ENCODE results near the gene ASCL5.

The ASCL5 gene

GRCh38 chr1:201141418-201141817 is 14.4 kb upstream of the ASCL5 start:
- Histone ChIP-seq H3K9me3 (ENCODE audit: insufficient read depth, low read depth, low read length) (no peaks in the 10 kb centered on the region), H2AFZ (ENCODE audit: low read length) (no peak overlapping the region), H3K4me2 (ENCODE audit: low read depth, low read length, poor library complexity, severe bottlenecking) (no peak overlapping the region), H3K9ac (ENCODE audit: low read depth, low read length, poor library complexity, severe bottlenecking) (no peak overlapping the region), H4K20me1 (ENCODE audit: insufficient read depth, low read length, poor library complexity, severe bottlenecking) (no peaks in the 10 kb centered on the region), H3K36me3 (ENCODE audit: insufficient read depth, low read length) (peaks cover 61% of the 10 kb centered on the region; the same call in 1 of the 2 replicates), H3K4me1 (ENCODE audit: insufficient read depth, low read length, poor library complexity, severe bottlenecking) (no peaks in the 10 kb centered on the region), H3K27me3 (ENCODE audit: insufficient read depth, low read length, poor library complexity, severe bottlenecking) (no peaks in the 10 kb centered on the region), H3K4me3 (ENCODE audit: low read length, poor library complexity, severe bottlenecking) (no peak overlapping the region), H3K79me2 (ENCODE audit: insufficient read depth, low read length) (no peaks in the 10 kb centered on the region), H3F3A (ENCODE audit: low read depth) (no peaks in the 10 kb centered on the region), H3K9me2 (replicated peaks; ENCODE audit: low read depth, low read length) (no peaks in the 10 kb centered on the region)
- no peak for TF ChIP-seq EZH2phosphoT487 (IDR thresholded peaks at IDR 0.05; ENCODE audit: borderline replicate concordance)
- TF ChIP-seq CTCF (conservative IDR thresholded peaks at IDR 0.05; ENCODE audit: low read length): no peak

GRCh38 chr1:201140941-201141260 is 13.9 kb upstream of the ASCL5 start:
- Histone ChIP-seq H3K79me2 (ENCODE audit: insufficient read depth, low read length) (no peaks in the 10 kb centered on the region), H3K9me2 (replicated peaks; ENCODE audit: low read depth, low read length) (no peaks in the 10 kb centered on the region), H3K9ac (ENCODE audit: low read depth, low read length, poor library complexity, severe bottlenecking) (no peak overlapping the region), H3K4me1 (ENCODE audit: insufficient read depth, low read length, poor library complexity, severe bottlenecking) (no peaks in the 10 kb centered on the region), H4K20me1 (ENCODE audit: insufficient read depth, low read length, poor library complexity, severe bottlenecking) (no peaks in the 10 kb centered on the region), H3K4me3 (ENCODE audit: low read length, poor library complexity, severe bottlenecking) (no peak overlapping the region), H3K4me2 (ENCODE audit: low read depth, low read length, poor library complexity, severe bottlenecking) (no peak overlapping the region), H3F3A (ENCODE audit: low read depth) (no peaks in the 10 kb centered on the region), H2AFZ (ENCODE audit: low read length) (no peak overlapping the region), H3K27me3 (ENCODE audit: insufficient read depth, low read length, poor library complexity, severe bottlenecking) (no peaks in the 10 kb centered on the region), H3K36me3 (ENCODE audit: insufficient read depth, low read length) (peaks cover 60% of the 10 kb centered on the region; the same call in 1 of the 2 replicates), H3K9me3 (ENCODE audit: insufficient read depth, low read depth, low read length) (no peaks in the 10 kb centered on the region)
- TF ChIP-seq CTCF (conservative IDR thresholded peaks at IDR 0.05; ENCODE audit: low read length) (no peak), EZH2phosphoT487 (IDR thresholded peaks at IDR 0.05; ENCODE audit: borderline replicate concordance) (no peak)

DNA sequence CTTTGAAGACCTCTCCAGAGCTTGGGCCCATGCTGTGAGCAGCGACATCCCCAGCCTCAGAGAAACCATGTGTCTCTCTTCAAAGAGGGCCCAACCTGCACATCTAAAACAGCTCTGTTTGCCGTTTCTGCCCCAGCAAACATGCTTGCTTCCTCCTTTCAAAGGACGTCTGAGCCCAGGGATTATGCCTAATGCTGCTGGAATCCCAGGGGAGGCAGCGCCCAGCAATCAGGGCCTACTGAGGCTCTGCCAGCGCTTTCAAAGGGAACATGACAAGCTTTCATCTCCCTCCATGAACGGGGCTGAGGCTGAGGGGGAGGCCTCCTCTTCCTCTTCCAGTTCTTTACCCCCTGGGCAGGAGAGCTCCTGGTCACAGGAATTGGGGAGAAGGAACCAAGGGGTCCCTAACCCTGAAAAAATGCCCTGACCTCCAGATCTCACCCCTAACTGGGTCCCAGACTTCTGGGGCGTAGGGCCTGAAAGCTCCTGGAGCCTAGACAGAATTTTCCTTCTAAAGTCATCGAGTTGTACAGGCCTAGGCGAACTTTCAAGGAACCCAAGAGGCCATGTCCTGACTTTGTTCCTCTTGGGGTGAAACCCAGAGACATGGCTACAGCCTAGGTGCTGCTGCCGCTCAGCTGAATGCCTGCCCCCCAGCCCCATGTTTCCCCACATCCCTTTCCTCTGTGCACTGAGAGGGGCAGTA is 13.4 kb upstream of the ASCL5 start:
- Histone ChIP-seq H3K27me3 (ENCODE audit: insufficient read depth, low read length, poor library complexity, severe bottlenecking) (no peaks in the 10 kb centered on the region), H3K9me3 (ENCODE audit: insufficient read depth, low read depth, low read length) (no peaks in the 10 kb centered on the region), H2AFZ (ENCODE audit: low read length) (no peak overlapping the region), H3K4me3 (ENCODE audit: low read length, poor library complexity, severe bottlenecking) (no peak overlapping the region), H3K79me2 (ENCODE audit: insufficient read depth, low read length) (no peaks in the 10 kb centered on the region), H3K9me2 (replicated peaks; ENCODE audit: low read depth, low read length) (no peaks in the 10 kb centered on the region), H3K4me1 (ENCODE audit: insufficient read depth, low read length, poor library complexity, severe bottlenecking) (no peaks in the 10 kb centered on the region), H3K9ac (ENCODE audit: low read depth, low read length, poor library complexity, severe bottlenecking) (no peak overlapping the region), H3K36me3 (ENCODE audit: insufficient read depth, low read length) (peaks cover 60% of the 10 kb centered on the region; the same call in 1 of the 2 replicates), H4K20me1 (ENCODE audit: insufficient read depth, low read length, poor library complexity, severe bottlenecking) (no peaks in the 10 kb centered on the region), H3F3A (ENCODE audit: low read depth) (no peaks in the 10 kb centered on the region), H3K4me2 (ENCODE audit: low read depth, low read length, poor library complexity, severe bottlenecking) (no peak overlapping the region)
- TF ChIP-seq CTCF (conservative IDR thresholded peaks at IDR 0.05; ENCODE audit: low read length) (no peak), EZH2phosphoT487 (IDR thresholded peaks at IDR 0.05; ENCODE audit: borderline replicate concordance) (no peak)

Measured in Loucy (cell line).